Thyroid gland (tissue), 4 donors: Measurements from ENCODE around the gene ATP6V0C. TPM values are rescaled to one million over a fixed set of nuclear protein-coding genes. Genes with fewer than 3 reads are reported as not detected.

Experiments
- DNase-seq, 2 donors: peaks; one replicate each; pipeline ENCODE4 v3.0.0-alpha.2; 2019
- H3K27ac ChIP-seq, 3 donors: fragments of 200-600 bp; sonication (generic); 1 replicate in 2 of 3; 2 replicates in 1 of 3; pipeline ENCODE4 v1.5.1; 2016 to 2019; ENCODE audit warnings: mild to moderate bottlenecking in 1 of 3, moderate library complexity in 1 of 3
- H3K27me3 ChIP-seq: fragments of 200-600 bp; sonication (generic); one replicate; pipeline ENCODE4 v1.5.1; 2019
- H3K36me3 ChIP-seq, 2 donors: fragments of 200-600 bp; sonication (generic); one replicate each; pipeline ENCODE4 v1.5.1; 2016 to 2019
- H3K4me1 ChIP-seq, 2 donors: fragments of 200-600 bp; sonication (generic); one replicate each; pipeline ENCODE4 v1.5.1; 2017 to 2019
- H3K4me3 ChIP-seq, 3 donors: fragments of 200-600 bp; sonication (generic); replicated peaks in 1 of 3; 1 replicate in 2 of 3; 2 replicates in 1 of 3; pipeline ENCODE4 v1.5.1; 2016; ENCODE audit warnings: mild to moderate bottlenecking in 1 of 3
- H3K9me3 ChIP-seq: fragments of 200-600 bp; sonication (generic); one replicate; pipeline ENCODE4 v1.5.1; 2017
- CTCF ChIP-seq, 6 experiments: fragments of 200-600 bp in 3 of 6; fragments of 450-650 bp in 3 of 6; sonication (generic) in 3 of 6; IDR thresholded peaks; one replicate each; pipeline ENCODE4 v1.5.1; 2016 to 2019; ENCODE audit warnings: antibody characterized with exemption in 6 of 6, mild to moderate bottlenecking in 2 of 6, inconsistent platforms in 1 of 6, moderate library complexity in 1 of 6
- POLR2A ChIP-seq, 2 donors: fragments of 450-650 bp; IDR thresholded peaks; one replicate each; pipeline ENCODE4 v1.6.1; 2017; ENCODE audit warnings: antibody characterized with exemption in 2 of 2, mild to moderate bottlenecking in 2 of 2, moderate library complexity in 1 of 2
- WGBS, 2 donors: methylation state at CpG; one replicate each; pipeline ENCODE4 v1.1.5; 2017; 5-methylcytosine and 5-hydroxymethylcytosine counted together
- intact Hi-C: fragments of 100-400 bp; cut with DNase I; formaldehyde crosslinking; loops from one replicate; pipeline ENCODE4 v1.15.1; 2023
- total RNA-seq, 4 donors: library from RNA; depleted of rRNA; stranded (reverse); fragments of >200 nt; gene quantifications; one replicate each; pipeline ENCODE4 v1.2.3, GENCODE V29; 2016

Gene ATP6V0C
- total RNA-seq, 4 donors from 2014 or later, result 33.1 to 62.1 (median 36.3) TPM

- no peak overlapping the region for H3K4me3 ChIP-seq
- TF ChIP-seq CTCF (IDR thresholded peaks at IDR 0.05) (no peak), POLR2A (IDR thresholded peaks at IDR 0.05) (no peak)
- peaks cover 9% of the 10 kb centered on the region in 2 donors for H3K4me1 ChIP-seq
- no peaks in the 10 kb centered on the region for H3K9me3 ChIP-seq
- WGBS, 2 donors, result 87 to 97% methylated on average over 11 of the region's 11 CpGs
- H3K27me3 ChIP-seq, result no peaks in the 10 kb centered on the region
- intact Hi-C loops, result no loop called here
- H3K36me3 ChIP-seq, result no peaks in the 10 kb centered on the region
- no peak overlapping the region for H3K27ac ChIP-seq
- DNase-seq, result no peak
Observed at GRCh38 chr16:2507665-2508064, 6.1 kb upstream of the ATP6V0C start.

- Histone ChIP-seq H3K27me3 (no peaks in the 10 kb centered on the region), H3K9me3 (no peaks in the 10 kb centered on the region), H3K4me1 (peaks cover 6 to 12% of the 10 kb centered on the region in 2 donors), H3K4me3 (no peak overlapping the region), H3K36me3 (no peaks in the 10 kb centered on the region), H3K27ac (no peak overlapping the region)
- 90 to 93% methylated on average over 12 to 17 of the region's 18 CpGs for WGBS, 2 donors
- intact Hi-C loops, result no loop called here
- DNase-seq, result no peak
- TF ChIP-seq POLR2A (IDR thresholded peaks at IDR 0.05), result no peak
Observed at GRCh38 chr16:2508722-2509400, 4.9 kb upstream of the ATP6V0C start.

- no peaks in the 10 kb centered on the region for H3K27me3 ChIP-seq
- TF ChIP-seq POLR2A (IDR thresholded peaks at IDR 0.05) (no peak), CTCF (IDR thresholded peaks at IDR 0.05) (no peak)
- intact Hi-C loops, result no loop called here
- peaks cover 16 to 26% of the 10 kb centered on the region in 2 donors for H3K4me1 ChIP-seq
- no peaks in the 10 kb centered on the region for H3K36me3 ChIP-seq
- H3K9me3 ChIP-seq, result no peaks in the 10 kb centered on the region
- H3K27ac ChIP-seq, result no peak overlapping the region
- H3K4me3 ChIP-seq, result no peak overlapping the region
- WGBS, 2 donors, result 53 to 61% methylated on average over 24 of the region's 24 CpGs
- DNase-seq, result peak; percentile 35 to 53
Observed at GRCh38 chr16:2511128-2511800, 2.5 kb upstream of the ATP6V0C start.

- DNase-seq, result no peak
- 83% methylated on average over 17 of the region's 17 CpGs for WGBS, 2 donors
- Histone ChIP-seq H3K36me3 (no peaks in the 10 kb centered on the region), H3K27ac (peak overlapping the region; percentile 50 to 98 (median 95)), H3K4me1 (peaks cover 23 to 35% of the 10 kb centered on the region in 2 donors), H3K27me3 (no peaks in the 10 kb centered on the region), H3K9me3 (no peaks in the 10 kb centered on the region), H3K4me3 (no peak overlapping the region)
- intact Hi-C loops, result no loop called here
- TF ChIP-seq CTCF (IDR thresholded peaks at IDR 0.05), result no peak
- no peak for TF ChIP-seq POLR2A (IDR thresholded peaks at IDR 0.05)
Observed at GRCh38 chr16:2511996-2512734, 1.6 kb upstream of the ATP6V0C start.

- Histone ChIP-seq H3K4me1 (peaks cover 28 to 40% of the 10 kb centered on the region in 2 donors), H3K9me3 (no peaks in the 10 kb centered on the region), H3K36me3 (no peaks in the 10 kb centered on the region), H3K4me3 (peak overlapping the region in 1 of 3 donors; percentile 99), H3K27me3 (no peaks in the 10 kb centered on the region), H3K27ac (peak overlapping the region; percentile 95 to 98 (median 97))
- TF ChIP-seq CTCF (IDR thresholded peaks at IDR 0.05) (no peak), POLR2A (IDR thresholded peaks at IDR 0.05) (no peak)
- 33 to 43% methylated on average over 11 to 15 of the region's 15 CpGs for WGBS, 2 donors
- intact Hi-C loops, result no loop called here
- DNase-seq, result peak in 1 of 2 donors; percentile 47
Observed at GRCh38 chr16:2512735-2513404, 882 bp upstream of the ATP6V0C start.
